HG02571 (cell line): ENCODE results near the gene TSPAN9.

Experiments used
- ATAC-seq: cut with Tn5 transposase; IDR thresholded peaks from one replicate; pipeline ENCODE4 v1.9.1; 2021; ENCODE audit warnings: mild to moderate bottlenecking, moderate library complexity; ENCODE audit not compliant: unreplicated experiment

The TSPAN9 gene

DNA sequence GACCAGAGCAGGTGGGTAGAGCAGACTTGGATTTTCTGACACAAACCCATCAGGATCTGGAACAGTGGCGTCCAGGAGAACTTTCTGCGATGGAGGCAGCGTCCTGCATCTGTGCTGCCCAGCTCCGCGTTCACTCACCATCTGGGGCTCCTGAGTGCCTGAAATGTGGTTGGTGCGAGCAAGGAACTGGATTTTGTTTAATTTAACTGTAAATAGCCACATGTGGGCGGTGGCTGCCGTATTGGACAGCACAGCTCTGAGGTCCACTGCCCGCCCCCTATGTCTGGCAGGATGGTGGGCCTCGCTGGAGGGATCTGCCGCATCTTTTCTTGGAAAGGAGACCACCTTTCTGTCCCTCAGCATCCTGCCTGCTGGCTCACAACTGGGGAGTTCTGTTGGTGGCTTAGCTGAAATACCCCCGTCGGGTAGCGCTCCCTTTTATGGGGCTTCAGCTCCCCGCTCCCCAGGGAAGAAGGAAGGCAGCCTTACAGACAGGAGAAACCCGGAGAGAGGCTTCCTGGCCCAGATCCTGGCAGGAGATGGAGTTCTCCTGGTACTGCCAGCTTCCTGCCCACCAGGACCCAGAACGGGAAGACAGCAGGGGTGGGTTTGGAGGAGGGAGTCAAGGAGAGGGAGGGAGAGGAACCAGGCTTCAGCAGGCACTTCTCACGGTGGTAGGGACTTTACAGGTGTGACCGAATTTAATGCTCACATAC is 228.9 kb downstream of the TSPAN9 start:
- ATAC-seq, result no peak

DNA sequence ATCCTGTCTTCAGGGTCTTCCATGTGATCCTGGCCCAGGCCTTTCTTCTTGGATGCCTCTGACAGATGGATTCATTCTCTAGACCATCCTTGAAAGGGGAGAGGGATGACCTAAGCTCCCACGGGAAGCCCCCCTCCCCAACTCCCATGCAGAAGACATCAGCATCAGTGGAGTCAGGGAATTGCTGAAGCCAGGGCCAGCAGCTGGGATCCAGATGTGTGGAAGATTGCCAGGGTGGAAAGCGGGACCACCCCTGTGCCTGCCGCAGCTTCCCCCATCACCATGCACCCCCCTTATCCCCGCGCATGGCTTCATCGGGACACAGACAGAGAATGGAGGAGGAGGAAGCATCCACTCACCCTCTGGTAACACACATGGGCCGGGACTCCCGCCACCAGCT is 230.2 kb downstream of the TSPAN9 start:
- ATAC-seq, result no peak

DNA sequence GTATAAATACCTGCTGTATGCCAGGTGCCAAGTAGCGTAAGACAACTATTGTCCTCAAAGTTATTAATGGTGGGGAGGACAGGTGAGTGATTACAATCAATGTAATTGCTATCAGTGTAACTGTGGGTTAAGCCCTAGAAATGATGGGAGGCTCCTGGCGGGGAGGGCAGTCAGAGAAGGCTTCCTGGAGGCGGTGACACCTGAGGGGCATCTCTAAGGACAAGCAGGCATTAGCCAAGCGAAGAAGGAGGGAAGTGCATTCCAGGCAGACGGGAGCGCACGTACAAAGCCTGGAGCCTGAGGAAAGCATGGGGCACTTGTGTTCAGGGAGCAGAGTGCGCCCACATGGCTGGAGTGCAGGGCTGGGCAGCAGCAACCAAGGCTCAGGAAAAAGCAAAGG is 230.9 kb downstream of the TSPAN9 start:
- no peak for ATAC-seq

DNA sequence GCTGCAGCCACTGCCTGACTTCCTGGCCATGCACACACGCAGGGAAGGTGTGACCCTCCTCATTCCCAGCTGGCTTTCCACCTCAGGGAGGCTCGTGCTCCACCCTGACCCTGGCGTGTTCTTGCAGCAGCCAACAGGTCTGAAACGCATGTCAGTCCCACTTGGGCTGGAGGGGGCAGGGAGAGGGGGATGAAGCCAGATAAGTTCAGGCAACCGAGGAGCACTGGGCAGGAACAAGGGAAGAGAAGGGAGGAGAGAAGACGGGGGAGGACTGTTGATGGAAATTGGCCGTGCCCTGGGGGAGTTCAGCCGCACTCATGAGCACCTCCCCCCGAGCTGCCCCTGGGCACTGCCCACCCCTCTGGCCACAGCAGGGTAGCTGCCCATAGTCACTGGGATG is 231.4 kb downstream of the TSPAN9 start:
- no peak for ATAC-seq

DNA sequence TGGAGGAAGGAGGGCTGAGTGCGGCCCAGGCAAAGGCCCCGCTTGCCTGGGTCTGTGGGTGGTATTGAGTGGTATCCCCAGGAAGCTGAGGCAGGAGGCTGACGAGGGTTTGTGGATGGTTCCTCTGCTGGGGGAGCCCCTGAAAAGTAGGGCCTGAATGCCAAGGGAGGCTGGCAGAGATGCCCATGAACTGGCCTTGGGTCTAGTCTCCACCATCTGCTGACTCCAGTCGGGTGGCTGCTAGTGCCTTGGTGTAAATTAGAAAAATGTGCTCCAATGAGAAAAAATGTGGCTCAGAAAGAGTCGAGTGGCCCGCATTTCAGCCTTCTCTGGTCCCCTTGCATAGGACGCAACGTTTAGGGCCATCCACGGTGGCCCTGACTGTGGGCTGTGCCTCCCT is 232.6 kb downstream of the TSPAN9 start:
- no peak for ATAC-seq

DNA sequence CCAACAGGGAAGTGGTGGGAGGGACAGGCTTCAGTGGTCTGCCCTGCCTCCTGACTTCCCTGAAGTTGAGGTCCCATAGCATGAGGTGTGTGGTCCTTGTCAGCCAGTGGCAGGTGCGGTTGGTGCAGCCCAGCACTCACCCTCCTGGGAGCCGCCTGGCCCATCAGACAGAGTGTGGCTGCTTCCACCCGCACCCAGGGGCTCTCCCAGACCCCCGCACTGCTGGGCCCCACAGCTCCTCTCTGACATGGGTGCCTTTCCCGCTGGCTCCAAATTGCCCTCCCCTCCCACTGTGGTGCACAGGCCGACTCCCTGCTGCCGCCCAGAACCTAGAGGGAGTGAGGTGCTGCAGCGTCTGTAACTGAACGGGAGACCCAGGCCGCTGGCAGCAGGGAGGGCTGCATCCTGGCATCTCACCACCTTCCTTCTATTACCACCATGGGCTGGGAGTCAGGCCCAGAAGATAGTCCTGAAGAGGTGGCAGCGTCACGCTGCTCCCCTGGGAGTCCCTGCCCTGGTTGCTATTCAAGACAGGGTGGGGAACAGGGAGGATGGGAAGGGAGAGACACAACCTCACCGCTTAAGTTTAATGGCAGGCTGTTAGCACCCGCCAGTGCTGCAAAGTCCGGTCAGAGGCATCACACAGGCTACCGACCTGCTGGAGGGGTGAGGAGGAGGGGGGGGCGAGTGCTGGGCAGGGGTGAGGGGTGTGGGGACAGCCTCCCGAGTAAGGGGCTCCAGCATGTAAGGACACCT is 233.3 kb downstream of the TSPAN9 start:
- ATAC-seq, result no peak

DNA sequence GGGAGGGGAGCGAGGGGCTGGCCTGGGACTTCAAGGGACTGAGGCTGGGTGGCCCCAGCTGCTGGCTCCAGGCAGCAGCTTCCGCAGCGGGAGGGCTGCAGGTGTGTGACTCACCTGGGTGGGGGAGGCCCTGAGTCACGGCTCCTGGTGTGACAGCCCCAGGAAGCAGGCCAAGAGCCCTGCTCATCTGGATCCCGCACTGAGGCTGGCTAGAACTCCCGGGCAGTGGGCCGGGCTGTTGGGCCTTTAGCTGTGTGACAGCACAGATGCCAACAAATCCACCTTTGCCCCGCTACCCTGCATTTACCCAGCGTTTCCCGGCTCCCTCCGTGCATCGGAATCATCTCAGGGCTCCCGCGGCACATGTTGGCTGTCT is 233.8 kb downstream of the TSPAN9 start:
- no peak for ATAC-seq

DNA sequence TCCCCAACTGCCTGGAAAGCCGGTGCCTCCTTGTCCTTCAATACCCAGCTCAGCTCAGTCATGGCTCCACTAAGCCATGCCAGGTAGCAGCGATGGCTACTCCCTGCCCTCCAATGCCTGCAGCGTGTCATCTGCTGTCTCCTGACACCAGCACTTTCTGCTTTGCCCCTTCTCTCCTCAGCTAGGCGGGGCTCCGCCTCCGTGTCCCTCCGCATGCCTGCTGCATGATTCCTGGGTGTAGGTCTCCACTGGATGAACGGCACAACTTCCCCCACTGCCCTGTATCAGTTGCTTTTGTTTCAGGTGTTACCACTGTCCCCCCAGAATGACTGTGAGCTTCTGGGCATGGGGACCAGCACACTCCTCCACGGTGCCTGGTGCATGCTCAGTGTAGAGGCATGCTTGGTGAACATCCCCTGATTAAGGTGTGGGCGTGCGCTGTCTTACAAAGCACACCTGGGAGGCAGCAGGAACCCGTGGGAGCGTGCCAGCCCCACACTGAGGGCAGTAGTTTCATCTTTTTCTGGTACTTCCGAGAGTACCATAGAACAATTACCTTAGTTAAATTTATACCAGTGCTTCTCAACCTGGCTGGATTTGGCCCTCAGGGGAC is 234.4 kb downstream of the TSPAN9 start:
- no peak for ATAC-seq

DNA sequence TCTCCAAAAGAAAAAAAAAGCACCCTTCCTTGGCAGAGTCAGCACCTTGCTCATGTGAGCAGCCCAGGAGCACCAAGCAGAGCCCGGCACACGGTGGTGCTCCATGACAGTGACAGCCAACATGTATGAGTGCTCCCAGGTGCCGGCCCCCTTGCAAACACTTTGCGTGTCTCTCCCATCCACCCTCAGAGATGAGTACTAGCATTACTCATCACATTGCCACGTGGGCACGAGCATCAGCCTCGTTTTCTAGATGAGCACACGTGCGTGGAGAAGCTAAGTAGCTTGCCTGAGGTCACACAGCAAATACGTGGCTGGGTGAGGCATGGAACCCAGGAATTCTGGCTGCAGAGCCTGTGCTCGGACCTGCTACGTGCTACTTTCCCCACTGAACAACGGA is 235.9 kb downstream of the TSPAN9 start:
- ATAC-seq, result no peak

DNA sequence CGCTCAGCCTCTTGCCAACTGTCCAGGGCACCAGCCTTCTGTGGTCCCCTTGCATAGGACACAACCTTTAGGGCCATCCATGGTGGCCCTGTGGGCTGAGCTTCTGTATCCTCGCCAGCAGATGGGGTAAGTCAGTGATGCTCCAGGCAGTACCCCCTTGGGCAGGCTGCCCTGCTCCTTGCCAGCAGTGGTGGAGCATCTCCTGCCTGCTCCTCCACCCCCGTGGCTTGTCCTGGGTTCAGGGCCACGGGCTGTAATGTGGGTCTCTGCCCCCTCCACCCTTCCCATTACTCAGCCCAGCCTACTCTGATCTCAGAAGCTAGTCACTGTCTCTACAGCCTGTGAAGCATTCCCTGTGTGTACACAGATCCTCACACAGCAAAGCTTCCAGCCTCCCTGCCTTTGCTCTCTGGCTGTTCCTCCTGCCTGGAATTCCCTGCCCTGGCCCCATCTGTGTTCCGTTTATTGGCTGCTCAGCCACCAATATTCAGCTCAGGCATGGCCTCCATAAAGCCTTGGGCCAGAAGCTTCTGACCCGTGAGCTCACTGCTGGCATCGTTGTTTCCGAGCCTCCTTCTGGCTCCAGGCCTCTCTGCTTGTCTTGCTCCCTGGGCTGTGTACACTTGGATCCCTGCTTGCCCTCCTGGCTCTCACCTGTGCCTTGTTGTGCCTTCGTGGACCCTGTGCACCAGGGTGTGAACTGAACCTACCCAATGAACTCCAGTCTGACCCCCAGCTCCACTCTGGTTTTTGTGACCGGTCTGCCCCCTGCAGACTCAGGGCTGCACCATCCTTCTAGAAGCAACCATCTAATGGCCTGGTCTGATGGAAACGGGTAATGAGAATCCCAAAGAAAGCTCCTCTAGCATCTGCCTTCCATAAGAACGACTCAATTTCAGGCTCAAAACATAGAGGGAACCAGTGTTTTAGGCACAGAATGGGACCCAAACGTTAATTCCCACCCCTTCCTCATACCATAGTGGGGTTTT is 236.8 kb downstream of the TSPAN9 start:
- ATAC-seq, result no peak

DNA sequence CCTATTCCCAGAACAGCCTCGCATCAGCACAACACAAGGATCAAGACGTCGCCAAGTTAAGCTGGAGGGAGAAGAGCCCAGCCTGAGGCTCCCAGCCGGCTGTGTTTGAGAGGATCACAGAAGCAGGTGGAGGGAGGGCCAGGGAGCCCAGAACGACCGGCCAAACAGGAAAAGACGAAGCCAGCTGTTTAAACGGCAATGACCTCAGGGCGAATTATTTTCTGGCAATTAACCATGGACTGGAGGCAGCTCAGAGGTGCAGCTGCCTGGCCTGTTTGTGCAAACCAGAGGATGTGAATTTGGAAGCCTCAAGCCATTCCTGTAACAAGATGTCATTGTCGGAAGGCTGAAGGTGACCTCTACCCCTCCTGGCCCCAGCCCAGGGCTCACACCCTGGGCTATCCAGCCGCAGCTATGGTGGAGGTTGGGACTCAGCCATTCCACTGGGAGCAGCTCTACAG is 238.1 kb downstream of the TSPAN9 start:
- ATAC-seq, result no peak

DNA sequence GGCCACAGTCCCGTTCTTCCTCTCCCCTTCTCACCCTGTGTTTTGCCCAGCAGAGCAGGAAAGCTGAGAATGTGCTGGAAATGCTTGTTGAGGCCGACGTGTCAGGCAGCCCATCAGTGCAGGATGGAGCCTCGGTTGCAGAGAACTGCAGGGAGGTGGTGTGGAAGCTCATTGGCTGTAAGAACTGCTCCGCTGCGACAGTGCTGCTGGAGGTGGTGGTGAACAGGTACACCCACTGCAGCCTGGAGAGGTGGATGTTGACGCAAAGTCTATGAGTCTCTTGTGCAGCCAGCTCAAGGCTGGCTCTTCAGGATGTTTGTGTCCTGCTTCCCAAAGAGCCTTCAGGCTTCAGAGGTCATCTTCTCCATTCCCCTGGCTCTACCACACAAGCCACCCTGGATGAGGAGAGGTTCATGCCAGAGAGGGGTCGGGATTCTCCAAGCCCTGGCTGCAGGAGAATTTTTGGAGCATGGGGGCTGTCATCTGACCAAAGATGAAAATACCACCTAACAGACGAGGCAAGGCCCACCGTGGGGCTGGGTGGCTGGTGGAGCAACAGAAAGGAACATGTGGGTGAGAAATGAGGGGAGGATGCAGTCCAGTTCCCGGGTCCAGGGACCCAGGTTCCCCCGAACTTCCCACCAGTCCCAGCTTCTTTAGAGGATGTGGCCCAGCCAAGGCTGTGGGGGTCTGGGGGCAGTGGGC is 239.7 kb downstream of the TSPAN9 start:
- ATAC-seq, result no peak

DNA sequence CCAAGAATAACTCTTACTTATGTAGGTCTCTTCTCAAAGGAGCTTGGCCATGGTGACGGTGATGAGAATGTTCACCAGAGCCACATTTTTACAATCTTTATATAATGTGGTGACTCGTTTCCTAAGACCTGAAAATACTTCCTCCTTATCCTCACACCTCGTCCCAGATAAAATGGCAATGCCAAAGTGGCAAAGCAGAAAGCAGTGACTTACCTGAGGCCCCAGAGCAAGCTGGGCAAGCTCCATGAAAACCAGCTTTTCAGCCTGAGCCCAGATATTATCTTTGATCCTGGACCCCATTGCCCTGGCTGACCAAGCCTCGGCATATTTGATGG is 240.3 kb downstream of the TSPAN9 start:
- ATAC-seq, result no peak

DNA sequence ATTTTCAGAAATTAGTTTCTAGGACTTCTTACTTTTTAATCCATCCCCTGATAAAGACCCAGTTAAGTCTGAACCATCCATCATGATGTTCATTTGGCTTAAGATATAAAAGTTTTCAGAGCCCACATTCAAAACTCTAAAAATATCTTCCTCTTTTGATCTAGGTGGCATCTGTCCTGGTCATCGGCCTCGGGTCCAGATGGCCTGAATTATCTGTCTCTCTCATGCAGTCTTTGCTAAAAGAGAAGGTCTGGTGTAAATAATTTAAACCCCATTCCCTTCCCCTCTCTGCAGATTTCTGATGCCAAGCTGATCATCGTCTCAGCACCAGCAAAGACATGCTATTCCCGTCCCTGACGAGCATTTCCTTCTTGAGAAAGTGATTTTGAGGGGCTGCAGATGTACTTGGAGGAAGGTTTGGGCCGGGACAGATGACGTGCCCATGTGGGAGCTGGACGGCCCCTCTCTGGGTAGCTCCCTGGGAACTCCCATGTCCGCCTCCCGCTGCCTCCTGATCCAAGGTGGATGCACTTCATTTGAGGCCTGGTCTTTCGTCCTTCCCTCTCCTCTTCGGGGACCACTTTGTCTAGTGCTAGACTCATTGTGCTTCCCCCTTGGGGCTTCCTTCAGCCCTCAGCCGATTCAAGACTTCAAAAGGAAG is 240.8 kb downstream of the TSPAN9 start:
- no peak for ATAC-seq

DNA sequence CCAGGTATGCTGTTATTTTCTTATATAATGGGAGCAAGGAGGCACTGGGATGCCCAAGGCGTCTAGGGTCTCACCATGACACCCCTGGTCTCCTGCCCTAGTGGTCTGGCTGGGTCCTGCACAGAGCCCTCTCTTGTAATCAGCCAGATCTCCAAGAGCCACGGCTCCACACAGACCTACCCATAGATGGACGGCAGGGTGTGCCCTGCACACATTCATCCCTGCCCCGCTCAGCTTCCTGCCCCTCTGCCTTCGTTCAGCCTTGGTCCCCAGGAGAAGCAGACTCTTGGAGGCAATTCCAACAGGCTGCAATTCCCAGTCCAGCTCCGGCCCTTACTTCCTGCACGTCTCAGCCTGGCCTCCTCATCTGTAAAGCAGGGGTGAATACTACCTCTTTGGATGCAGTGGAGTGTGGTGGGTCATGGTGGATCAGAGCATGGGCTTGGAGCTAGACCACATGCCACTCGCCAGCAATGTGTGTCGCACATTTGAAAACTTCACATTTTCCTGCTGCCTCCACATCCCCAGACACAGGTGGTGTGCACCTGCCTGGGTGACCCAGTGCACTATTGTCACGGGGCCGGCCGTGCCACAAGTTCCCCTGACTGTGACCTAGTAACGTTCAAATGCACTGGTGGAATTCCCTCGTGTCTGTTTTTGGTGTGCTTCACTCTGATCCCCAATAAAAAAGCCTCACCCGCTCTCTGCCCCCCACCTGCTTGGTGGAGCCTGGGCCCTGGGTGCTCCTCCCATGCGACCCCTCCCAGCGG is 242.7 kb downstream of the TSPAN9 start:
- no peak for ATAC-seq

DNA sequence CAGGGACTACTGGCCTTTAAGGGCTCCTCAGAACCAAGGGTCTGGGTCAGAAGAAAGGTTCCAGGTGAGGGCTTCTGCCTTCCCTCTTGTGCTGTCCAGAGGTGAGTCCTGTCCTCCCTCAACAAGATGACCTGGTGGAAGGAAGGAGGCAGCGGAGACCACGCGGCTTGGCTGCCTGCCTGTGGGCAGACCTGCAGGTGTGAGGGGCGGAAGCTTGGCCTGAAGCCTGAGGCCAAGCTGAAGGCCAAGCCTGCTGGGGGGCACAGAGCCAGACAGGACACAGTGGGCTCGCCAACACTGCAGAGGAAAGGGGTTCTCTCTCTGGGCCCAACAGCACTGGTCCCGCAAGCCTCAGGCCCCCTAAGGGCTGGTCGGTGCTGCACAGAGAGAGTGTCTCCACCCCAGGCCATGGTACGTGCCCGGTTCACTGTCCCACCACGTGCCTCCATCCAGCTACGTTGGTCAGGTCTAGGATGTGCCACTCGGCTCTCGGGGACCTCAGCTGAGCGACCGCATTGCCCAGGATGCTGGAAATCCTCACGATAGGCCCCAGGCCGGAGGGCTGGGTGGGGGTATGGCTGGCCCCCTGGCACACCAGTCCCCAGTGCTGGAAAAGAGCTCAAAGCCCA is 243.8 kb downstream of the TSPAN9 start:
- ATAC-seq, result no peak

DNA sequence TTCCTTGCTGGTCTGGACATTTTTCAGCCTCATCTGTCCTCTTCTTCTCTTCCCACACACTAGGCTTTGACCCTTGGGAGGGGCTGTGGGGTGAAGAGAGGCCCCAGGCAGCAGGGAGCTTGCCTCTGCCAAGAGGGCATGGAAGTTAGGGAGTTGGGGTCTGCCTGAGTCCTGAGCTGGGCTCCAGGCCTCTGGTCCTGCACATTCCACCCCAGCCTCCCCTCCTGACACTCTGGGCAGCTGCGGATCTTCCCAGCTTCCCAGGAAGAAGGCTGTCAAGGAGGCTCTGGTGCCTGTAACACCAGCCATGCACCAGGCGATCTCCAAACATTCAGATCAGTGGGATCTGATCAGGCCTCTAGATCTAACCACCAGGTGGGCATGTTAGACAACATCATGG is 244.7 kb downstream of the TSPAN9 start:
- no peak for ATAC-seq

DNA sequence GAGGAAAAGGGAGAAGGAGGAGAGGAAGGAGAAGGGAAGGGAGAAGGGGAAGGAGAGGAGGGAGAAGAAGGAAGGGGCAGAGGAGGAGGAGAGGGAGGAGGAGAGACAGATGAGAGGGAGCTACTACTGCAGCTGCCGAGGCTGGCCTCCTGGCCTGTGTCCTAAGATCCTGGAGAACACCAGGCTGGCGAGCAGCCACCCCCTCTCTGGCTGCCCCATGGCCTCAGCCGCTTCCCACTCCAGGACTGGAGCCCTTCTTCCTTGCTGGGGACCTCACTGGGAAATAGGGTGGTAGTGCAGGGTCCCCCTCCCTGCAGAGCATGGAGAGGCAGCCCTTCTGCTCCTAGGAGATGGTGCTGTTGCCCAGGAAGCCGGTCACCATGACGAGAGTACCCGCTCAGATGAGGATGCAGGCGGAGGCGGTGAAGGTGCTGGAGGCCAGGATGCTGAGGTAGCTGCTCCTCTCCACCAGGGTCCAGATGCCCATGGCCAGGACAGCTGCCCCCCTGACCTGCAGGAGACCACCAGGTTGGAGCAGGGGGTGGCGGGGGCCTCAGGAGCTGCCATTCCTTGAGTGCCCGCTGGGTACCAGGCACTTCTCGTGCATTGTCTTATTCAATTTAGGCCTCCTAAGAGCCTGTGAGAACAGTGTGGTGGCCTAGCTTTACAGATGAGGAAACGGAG is 246.0 kb downstream of the TSPAN9 start:
- ATAC-seq, result no peak
